AG20443 (cell line): Measurements from ENCODE around the gene NTN1.

ENCODE experiments used
- DNase-seq: peaks from one replicate; pipeline ENCODE4 v3.0.0; 2012; ENCODE audit warnings: low spot score, mixed read lengths

NTN1 gene

GRCh38 chr17:9037736-9038135 lies 16.4 kb downstream of the NTN1 start:
- no peak for DNase-seq

GRCh38 chr17:9038380-9038779 lies 17.1 kb downstream of the NTN1 start:
- DNase-seq = no peak

- DNase-seq = no peak
These were observed 23.6 kb downstream of the NTN1 start for GRCh38 chr17:9044772-9045463.

GRCh38 chr17:9050801-9051401 lies 29.6 kb downstream of the NTN1 start:
- DNase-seq = no peak

- DNase-seq = no peak
These were observed 30.3 kb downstream of the NTN1 start for GRCh38 chr17:9051561-9051960.

- DNase-seq = no peak
These were observed 31.6 kb downstream of the NTN1 start for GRCh38 chr17:9052921-9053320.

- no peak for DNase-seq
These were observed 32.1 kb downstream of the NTN1 start for GRCh38 chr17:9053406-9053805.

- no peak for DNase-seq
These were observed 33.0 kb downstream of the NTN1 start for GRCh38 chr17:9054126-9054975.

- DNase-seq = no peak
These were observed 34.0 kb downstream of the NTN1 start for GRCh38 chr17:9055281-9055680.

- DNase-seq = no peak
These were observed 35.3 kb downstream of the NTN1 start for GRCh38 chr17:9056566-9056965.

GRCh38 chr17:9057310-9057709 lies 36.0 kb downstream of the NTN1 start:
- DNase-seq = no peak

GRCh38 chr17:9062399-9062902 lies 41.1 kb downstream of the NTN1 start:
- no peak for DNase-seq

GRCh38 chr17:9064311-9064834 lies 43.1 kb downstream of the NTN1 start:
- no peak for DNase-seq

GRCh38 chr17:9071016-9071415 lies 49.7 kb downstream of the NTN1 start:
- no peak for DNase-seq

- DNase-seq = peak; percentile 62
These were observed 50.6 kb downstream of the NTN1 start for GRCh38 chr17:9071811-9072498.

- peak; percentile 43 for DNase-seq
These were observed 51.5 kb downstream of the NTN1 start for GRCh38 chr17:9072696-9073339.

- peak; percentile 26 for DNase-seq
These were observed 52.8 kb downstream of the NTN1 start for GRCh38 chr17:9074131-9074530.

- DNase-seq = no peak
These were observed 58.3 kb downstream of the NTN1 start for GRCh38 chr17:9079461-9080103.

GRCh38 chr17:9080296-9080914 lies 59.1 kb downstream of the NTN1 start:
- no peak for DNase-seq

- DNase-seq = no peak
These were observed 59.7 kb downstream of the NTN1 start for GRCh38 chr17:9080983-9081382.

- no peak for DNase-seq
These were observed 65.3 kb downstream of the NTN1 start for GRCh38 chr17:9086577-9086976.
